Caco-2 (cell line): ENCODE data around the gene RNASE7. TPM values are rescaled to one million over a fixed set of nuclear protein-coding genes. Genes with fewer than 3 reads are reported as not detected.

ENCODE experiments used
- BruUV-seq: library from RNA; stranded (reverse); fragments of 400-500 nt; replicated peaks from 2 replicates; lab custom pipeline; 2021; lab: Mats Ljungman, UMichigan
- CTCF ChIA-PET: fragments of 300-600 bp; sonication (Branson Sonifier 250); formaldehyde crosslinking; loops from one replicate; lab custom pipeline; 2022; ENCODE audit warnings: antibody characterized with exemption; lab: Charles Lee
- POLR2A ChIA-PET: fragments of 300-600 bp; sonication (Branson Sonifier 250); formaldehyde crosslinking; loops from one replicate; lab custom pipeline; 2022; ENCODE audit warnings: antibody characterized with exemption; lab: Charles Lee
- DNase-seq, 2 experiments: peaks; one replicate each; pipeline versions ENCODE4 v3.0.0 to v3.0.0-alpha.2; 2020 to 2022
- H3K27me3 ChIP-seq: replicated peaks from 2 replicates; pipeline ENCODE4 v1.6.0; 2011; ENCODE audit warnings: low read length; ENCODE audit not compliant: control insufficient read depth, insufficient read depth
- H3K36me3 ChIP-seq: 2 replicates; pipeline ENCODE4 v1.5.1; 2011; ENCODE audit warnings: low read length; ENCODE audit not compliant: control insufficient read depth, insufficient read depth
- H3K4me1 ChIP-seq: fragments of 250-450 bp; sonication (Bioruptor Pico); 2 replicates; pipeline ENCODE4 v1.5.1; 2020; ENCODE audit warnings: mild to moderate bottlenecking
- H3K4me3 ChIP-seq: 2 replicates; pipeline ENCODE4 v1.5.1; 2011; ENCODE audit warnings: low read depth, mild to moderate bottlenecking, control low read depth, low read length
- H3K9me3 ChIP-seq: fragments of 250-450 bp; sonication (Bioruptor Pico); 2 replicates; pipeline ENCODE4 v1.5.1; 2020; ENCODE audit warnings: mild to moderate bottlenecking, moderate library complexity
- H3K27ac Mint-ChIP-seq: one replicate; pipeline ENCODE4 v1.8.0; 2022; ENCODE audit warnings: mixed read lengths; ENCODE audit not compliant: unreplicated experiment
- H3K27me3 Mint-ChIP-seq: one replicate; pipeline ENCODE4 v1.8.0; 2022; ENCODE audit warnings: mixed read lengths; ENCODE audit not compliant: insufficient read depth, unreplicated experiment
- H3K36me3 Mint-ChIP-seq: one replicate; pipeline ENCODE4 v1.8.0; 2022; ENCODE audit warnings: mild to moderate bottlenecking, mixed read lengths; ENCODE audit not compliant: insufficient read depth, unreplicated experiment
- H3K4me1 Mint-ChIP-seq: one replicate; pipeline ENCODE4 v1.8.0; 2022; ENCODE audit warnings: low read depth, mixed read lengths; ENCODE audit not compliant: unreplicated experiment
- H3K4me3 Mint-ChIP-seq: one replicate; pipeline ENCODE4 v1.8.0; 2022; ENCODE audit warnings: mild to moderate bottlenecking, moderate library complexity, mixed read lengths; ENCODE audit not compliant: unreplicated experiment
- H3K9me3 Mint-ChIP-seq: one replicate; pipeline ENCODE4 v1.8.0; 2022; ENCODE audit warnings: mixed read lengths; ENCODE audit not compliant: unreplicated experiment
- CTCF ChIP-seq, 2 experiments: fragments of 200-600 bp in 1 of 2; IDR thresholded peaks; 1 replicate in 1 of 2; 2 replicates in 1 of 2; pipeline versions ENCODE4 v1.5.1 to v1.8.0; 2011 to 2022; ENCODE audit warnings: antibody characterized with exemption in 1 of 2, control low read depth in 1 of 2, inconsistent platforms in 1 of 2, low read depth in 1 of 2, low read length in 1 of 2, mild to moderate bottlenecking in 1 of 2, moderate library complexity in 1 of 2; ENCODE audit not compliant: insufficient read depth in 1 of 2, severe bottlenecking in 1 of 2, unreplicated experiment in 1 of 2
- intact Hi-C: fragments of 100-400 bp; cut with micrococcal nuclease; formaldehyde crosslinking; loops from one replicate; pipeline ENCODE4 v1.10.0; 2022; ENCODE audit not compliant: unreplicated experiment
- total RNA-seq: library from RNA; stranded (reverse); gene quantifications from 2 replicates; pipeline ENCODE4 v1.2.3, GENCODE V29; 2022

RNASE7 gene
- total RNA-seq, 1 experiment from 2014 or later, result not detected

DNA sequence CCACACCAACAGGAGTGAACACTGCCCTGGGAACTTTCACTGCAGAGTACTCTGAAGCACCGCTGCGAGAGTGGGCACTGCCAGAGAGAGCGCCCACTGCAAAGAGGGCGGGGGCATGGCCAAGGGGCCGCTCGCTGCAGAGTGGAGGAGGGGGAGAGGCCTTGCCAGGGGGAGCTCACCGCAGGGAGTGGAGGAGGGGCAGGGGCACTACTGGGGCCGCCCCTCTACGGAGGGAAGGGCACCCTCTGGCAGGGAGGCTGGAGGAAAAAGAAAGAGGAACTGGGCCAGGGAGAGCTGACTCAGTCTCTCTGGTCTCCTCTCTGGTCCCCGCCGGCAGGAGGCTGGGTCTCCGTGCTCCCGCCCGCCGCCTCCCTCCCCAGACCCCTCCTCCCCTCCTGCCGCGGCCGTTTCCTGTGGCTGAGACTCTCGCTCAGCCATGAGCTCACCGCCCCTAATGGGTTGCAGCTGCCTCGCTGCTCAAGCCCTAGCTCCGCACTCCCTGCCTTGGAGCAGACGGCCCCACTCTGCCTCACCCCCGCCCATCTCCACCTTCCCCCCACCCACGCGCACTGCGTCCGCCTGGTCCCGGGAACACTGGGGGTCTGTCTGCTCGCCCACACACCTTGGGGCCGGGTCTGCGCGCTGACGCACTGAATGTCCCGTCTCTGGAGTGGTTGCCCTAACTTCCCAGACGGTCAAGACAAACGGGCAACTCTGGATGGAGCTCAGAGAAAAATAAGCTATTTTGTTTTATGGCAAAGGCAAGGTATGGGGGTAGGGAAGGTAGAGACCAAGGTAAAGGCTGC is 29.3 kb downstream of the RNASE7 start:
- Histone ChIP-seq H3K9me3 (no peaks in the 10 kb centered on the region), H3K4me1 (peaks cover 6% of the 10 kb centered on the region), H3K27me3 (no peaks in the 10 kb centered on the region), H3K4me3 (peak overlapping the region; percentile 76), H3K36me3 (no peaks in the 10 kb centered on the region)
- Mint-ChIP-seq H3K27ac (peak overlapping the region; percentile 22), H3K9me3 (no peaks in the 10 kb centered on the region), H3K4me1 (no peaks in the 10 kb centered on the region), H3K27me3 (peaks cover 3% of the 10 kb centered on the region), H3K36me3 (no peaks in the 10 kb centered on the region), H3K4me3 (peak overlapping the region; percentile 84)
- DNase-seq, result peak in 1 of 2 experiments; percentile 36
- no peak for TF ChIP-seq CTCF (IDR thresholded peaks at IDR 0.05; ENCODE audit: insufficient read depth in 1 of 2, low read depth in 1 of 2, low read length in 1 of 2, severe bottlenecking in 1 of 2, unreplicated experiment in 1 of 2)
- intact Hi-C loops, result no loop called here
- BruUV-seq, result no TSS peak
- ChIA-PET POLR2A (interaction anchor here (0.6 kb wide), 1 partner anchor 716 kb away, joined by 4 read pairs; no protein-coding TSS in a partner anchor), CTCF (interaction anchor here (0.6 to 3.4 kb wide), 12 partner anchors 12 to 62 kb away, joined by 4 to 50 read pairs (median 6); partner anchors contain the start of gene ZNF219)

DNA sequence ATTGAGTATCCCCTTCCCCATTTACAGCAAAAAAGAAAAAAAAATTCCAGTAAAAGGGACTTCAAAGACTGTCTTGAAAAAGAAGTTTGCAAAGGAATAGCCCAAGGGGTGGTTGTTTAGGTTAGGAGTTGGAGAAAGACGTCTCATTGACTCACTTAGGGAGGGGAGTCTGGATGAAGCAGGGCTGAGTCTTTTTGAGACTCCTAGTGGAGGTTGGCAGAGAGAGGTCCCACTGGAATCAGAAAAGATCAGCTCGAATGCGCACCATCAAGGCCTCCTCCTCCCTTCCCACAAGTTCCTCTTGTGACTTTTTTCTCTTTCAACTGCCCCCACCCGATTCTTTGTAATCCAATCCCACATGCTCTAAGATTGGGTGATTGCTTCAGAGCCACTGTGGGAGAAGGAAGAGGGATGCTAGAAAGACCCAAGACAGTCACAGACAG is 29.9 kb downstream of the RNASE7 start:
- no peak overlapping the region; the same call in 1 of the 2 replicates for H3K4me3 ChIP-seq
- no peaks in the 10 kb centered on the region for H3K27me3 Mint-ChIP-seq

More for the DNA sequence above, 29.9 kb downstream of the RNASE7 start:
- ChIA-PET CTCF (interaction anchor here (0.6 to 3.4 kb wide), 11 partner anchors 12 to 62 kb away, joined by 4 to 50 read pairs (median 6); partner anchors contain the start of gene ZNF219), POLR2A (interaction anchor here (0.6 kb wide), 1 partner anchor 717 kb away, joined by 4 read pairs; no protein-coding TSS in a partner anchor)
- no peak for DNase-seq
- Mint-ChIP-seq H3K9me3 (no peaks in the 10 kb centered on the region), H3K4me1 (no peaks in the 10 kb centered on the region), H3K36me3 (no peaks in the 10 kb centered on the region), H3K4me3 (peak overlapping the region; percentile 84), H3K27ac (no peak overlapping the region)
- no peaks in the 10 kb centered on the region for H3K27me3 ChIP-seq
- no peaks in the 10 kb centered on the region for H3K9me3 ChIP-seq
- no TSS peak for BruUV-seq
- intact Hi-C loops, result no loop called here
- no peaks in the 10 kb centered on the region for H3K36me3 ChIP-seq
- TF ChIP-seq CTCF (IDR thresholded peaks at IDR 0.05; ENCODE audit: insufficient read depth in 1 of 2, low read depth in 1 of 2, low read length in 1 of 2, severe bottlenecking in 1 of 2, unreplicated experiment in 1 of 2), result no peak
- peaks cover 6% of the 10 kb centered on the region for H3K4me1 ChIP-seq
